GM12865 (cell line): ENCODE data around the gene AMZ2.

Experiments
- DNase-seq: peaks from one replicate; pipeline ENCODE4 v3.0.0; 2010; ENCODE audit warnings: low read depth
- H3K4me3 ChIP-seq: 2 replicates; pipeline ENCODE4 v1.5.1; 2011; ENCODE audit warnings: mild to moderate bottlenecking, low read depth, low read length, control low read depth
- TF ChIP-seq, protein P1 (sequence below): IDR thresholded peaks from 2 replicates; pipeline ENCODE4 v1.5.1; 2011; ENCODE audit warnings: low read length, control low read depth, low read depth, inconsistent platforms; ENCODE audit not compliant: insufficient read depth; ENCODE audit errors: missing control alignments

Gene AMZ2

DNA sequence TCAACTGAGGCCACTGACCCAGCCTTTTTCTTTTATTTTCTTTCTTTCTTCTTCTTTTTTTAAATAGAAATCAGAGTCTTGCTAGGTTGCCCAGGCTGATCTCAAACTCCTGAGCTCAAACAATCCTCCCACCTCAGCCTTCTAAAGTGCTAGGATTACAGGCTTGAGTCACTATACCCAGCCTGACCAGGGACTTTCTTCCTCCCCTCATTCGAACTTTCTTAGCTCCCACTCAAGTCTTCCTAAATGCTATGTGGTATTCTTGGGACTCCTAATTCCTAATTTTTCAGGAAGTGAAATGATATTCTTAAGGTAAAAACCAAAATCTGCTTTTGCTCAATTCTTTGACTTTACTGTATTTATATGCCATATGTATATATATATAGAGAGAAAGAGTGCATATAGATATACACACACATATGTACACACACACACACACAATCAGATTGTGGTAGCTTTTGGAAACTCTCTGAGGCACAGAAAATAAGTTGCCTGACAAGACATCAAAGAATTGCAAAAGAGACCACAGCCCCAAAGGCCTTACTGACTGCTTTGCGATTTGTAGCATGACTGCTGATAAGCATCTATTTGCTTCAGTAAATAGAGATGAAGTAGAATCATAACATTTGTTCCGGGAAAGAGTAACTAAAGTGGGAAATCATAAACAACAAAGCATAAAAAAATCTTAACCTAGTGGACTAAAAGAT, 9.5 kb upstream of the AMZ2 start:
- H3K4me3 ChIP-seq: peak overlapping the region; percentile 76
- DNase-seq: peak; percentile 41
- TF ChIP-seq, protein P1, sequence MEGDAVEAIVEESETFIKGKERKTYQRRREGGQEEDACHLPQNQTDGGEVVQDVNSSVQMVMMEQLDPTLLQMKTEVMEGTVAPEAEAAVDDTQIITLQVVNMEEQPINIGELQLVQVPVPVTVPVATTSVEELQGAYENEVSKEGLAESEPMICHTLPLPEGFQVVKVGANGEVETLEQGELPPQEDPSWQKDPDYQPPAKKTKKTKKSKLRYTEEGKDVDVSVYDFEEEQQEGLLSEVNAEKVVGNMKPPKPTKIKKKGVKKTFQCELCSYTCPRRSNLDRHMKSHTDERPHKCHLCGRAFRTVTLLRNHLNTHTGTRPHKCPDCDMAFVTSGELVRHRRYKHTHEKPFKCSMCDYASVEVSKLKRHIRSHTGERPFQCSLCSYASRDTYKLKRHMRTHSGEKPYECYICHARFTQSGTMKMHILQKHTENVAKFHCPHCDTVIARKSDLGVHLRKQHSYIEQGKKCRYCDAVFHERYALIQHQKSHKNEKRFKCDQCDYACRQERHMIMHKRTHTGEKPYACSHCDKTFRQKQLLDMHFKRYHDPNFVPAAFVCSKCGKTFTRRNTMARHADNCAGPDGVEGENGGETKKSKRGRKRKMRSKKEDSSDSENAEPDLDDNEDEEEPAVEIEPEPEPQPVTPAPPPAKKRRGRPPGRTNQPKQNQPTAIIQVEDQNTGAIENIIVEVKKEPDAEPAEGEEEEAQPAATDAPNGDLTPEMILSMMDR: no peak

- peak overlapping the region; percentile 15; the same call in 1 of the 2 replicates for H3K4me3 ChIP-seq
- TF ChIP-seq, protein P1: no peak
- DNase-seq: peak; percentile 80
Measured at GRCh38 chr17:68238871-68239253, 9.0 kb upstream of the AMZ2 start.

GRCh38 chr17:68239632-68240366, 8.0 kb upstream of the AMZ2 start:
- no peak overlapping the region for H3K4me3 ChIP-seq
- DNase-seq: peak; percentile 36
- TF ChIP-seq, protein P1: no peak

DNA sequence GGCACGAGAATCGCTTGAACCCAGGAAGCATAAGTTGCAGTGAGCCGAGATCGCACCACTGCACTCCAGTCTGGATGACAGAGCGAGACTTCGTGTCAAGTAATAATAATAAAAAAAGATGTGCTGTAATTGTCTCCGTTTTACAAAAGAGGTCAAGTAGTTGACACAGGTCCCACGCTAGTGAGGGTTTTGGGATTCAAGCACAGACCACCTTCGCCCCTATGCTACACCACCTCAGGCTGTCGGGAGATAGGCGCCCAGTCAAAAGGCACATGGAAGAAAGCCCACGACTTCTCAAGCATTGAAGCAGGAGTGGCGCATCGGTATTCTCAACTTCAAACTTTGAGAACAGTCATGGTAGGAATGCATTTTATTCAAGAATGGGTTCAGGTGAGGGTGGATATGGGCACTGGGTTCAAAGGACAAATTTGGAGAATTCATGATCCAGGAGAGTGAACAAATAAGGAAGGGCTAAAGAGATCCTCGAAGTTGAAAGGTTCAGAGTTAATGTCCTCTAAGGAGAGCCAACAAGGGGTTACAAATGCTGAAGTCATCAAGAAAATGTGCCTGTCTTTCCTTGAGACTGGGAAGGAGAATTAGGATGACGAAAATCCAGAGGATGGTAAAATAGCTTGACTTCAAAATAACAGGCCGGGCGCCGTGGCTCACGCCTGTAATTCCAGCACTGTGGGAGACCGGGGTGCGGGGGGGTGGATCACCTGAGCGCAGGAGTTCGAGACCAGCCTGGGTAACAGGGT, 1.4 kb upstream of the AMZ2 start:
- no peak for DNase-seq
- H3K4me3 ChIP-seq: peak overlapping the region; percentile 98
- TF ChIP-seq, protein P1: no peak

DNA sequence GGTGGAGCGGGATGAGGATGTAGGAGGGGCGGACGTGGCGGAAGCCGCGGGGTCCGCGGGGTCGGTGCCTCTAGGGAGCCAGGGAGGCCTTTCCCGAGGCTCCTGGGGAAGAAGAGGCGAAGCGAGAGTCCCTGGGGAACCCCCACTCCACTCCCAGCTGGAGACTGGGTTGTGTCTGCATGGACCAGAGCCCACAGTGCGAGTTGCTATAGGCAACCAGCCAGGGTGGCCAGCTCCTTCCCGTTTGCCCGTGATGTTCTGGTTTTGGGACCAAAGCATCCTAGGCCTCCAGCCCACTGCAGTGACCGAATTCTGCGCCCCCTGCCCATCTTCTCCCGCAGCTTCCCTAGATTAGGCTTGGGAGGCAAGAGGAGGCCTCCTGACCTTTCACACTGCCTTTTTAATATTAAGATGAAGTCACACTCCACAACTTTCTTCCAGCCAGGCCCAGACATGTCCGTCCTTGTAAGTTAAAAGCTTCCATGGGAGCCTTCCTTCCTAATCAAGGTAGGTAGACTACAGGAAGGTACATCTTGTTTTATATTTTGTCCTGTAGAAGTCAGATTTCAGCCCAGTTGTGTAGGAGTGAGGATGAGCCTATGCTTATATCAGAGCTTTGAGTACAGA, 469 bp downstream of the AMZ2 start:
- no peak for DNase-seq
- TF ChIP-seq, protein P1: no peak
- H3K4me3 ChIP-seq: peak overlapping the region; percentile 98

DNA sequence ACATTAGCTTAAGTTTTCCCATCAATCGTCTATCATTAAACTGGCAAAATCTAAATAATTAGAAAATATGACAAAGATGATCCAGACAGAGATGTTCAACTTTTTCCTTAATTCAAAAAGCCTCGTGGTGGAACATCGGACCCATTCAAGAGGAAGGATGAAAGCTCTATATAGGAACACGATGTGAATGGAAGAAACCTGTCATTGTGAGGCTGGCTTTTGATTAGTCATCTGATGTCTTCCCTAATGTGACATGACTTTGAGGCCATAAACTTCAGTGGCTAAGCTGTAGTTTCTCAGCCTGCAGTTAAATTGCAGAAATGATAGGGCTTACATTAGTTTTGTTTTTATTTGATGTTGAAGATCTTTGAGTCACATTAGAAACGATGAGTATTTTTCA, 1.0 kb downstream of the AMZ2 start:
- DNase-seq: peak; percentile 24
- TF ChIP-seq, protein P1: no peak
- H3K4me3 ChIP-seq: peak overlapping the region; percentile 98
